Renal pelvis (tissue), 4 donors: ENCODE measurements around the gene PWWP2B. TPM values are rescaled to one million over a fixed set of nuclear protein-coding genes. Genes with fewer than 3 reads are reported as not detected.
A peak's percentile ranks its signal among the peaks of the same experiment; 100 is the strongest.
"Not testable (repeated sequence)": the region's sequence is repeated elsewhere in the genome, so short reads cannot be mapped to it uniquely, and the experiment has no call there.

ENCODE experiments used
- DNase-seq: peaks from one replicate; pipeline ENCODE4 v3.0.0-alpha.2; 2013
- polyA plus RNA-seq, 3 donors: library from polyadenylated mRNA; unstranded; fragments of 120-200 nt; gene quantifications; one replicate each; pipeline ENCODE4 v1.2.1, GENCODE V29; 2013; ENCODE audit not compliant: insufficient read length in 3 of 3

PWWP2B gene
- polyA plus RNA-seq, 3 donors, result 9.7 to 12.5 (median 12.4) TPM

DNA sequence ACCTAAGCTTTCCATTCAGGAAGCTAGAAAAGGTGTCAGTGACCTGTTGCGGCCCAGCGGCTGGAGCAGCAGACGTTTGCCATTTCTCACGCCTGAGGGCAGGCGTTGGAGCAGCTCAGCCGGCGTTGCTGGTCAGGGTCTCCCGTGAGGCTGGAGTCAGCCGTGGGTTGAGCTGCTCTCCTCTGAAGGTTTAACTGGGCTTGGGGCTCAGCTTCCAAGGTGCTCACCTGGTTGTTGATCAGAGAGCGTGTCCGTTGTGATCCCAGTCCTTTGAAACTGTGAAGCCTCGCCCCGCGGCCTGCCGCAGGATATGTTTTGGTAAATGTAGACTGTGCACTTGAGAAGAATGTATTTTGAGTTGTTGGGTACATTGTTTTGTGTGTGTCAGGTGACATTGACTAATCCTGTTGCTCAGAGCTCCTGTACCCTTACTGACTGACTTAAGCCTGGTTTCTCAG, 20.6 kb upstream of the PWWP2B start:
- DNase-seq, result no peak

DNA sequence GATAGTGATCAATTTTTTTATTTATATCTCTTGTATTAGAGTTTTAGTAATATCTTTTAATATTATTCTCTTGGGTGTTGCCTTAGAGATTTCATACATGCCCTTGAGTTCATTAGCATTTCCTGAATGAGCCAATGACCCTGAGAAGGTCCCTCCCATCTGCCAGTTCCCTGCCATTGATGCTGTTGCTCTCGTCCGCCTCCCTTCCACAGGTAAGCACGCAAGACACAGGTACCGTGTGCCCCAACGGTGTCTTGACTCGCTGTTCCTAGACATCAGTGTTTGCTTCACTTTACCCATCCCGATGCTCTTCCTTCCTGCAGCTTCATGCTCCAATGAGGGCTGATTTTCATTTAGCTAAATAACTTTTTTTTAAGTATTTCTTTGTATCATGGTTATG, 19.7 kb upstream of the PWWP2B start:
- no peak for DNase-seq

DNA sequence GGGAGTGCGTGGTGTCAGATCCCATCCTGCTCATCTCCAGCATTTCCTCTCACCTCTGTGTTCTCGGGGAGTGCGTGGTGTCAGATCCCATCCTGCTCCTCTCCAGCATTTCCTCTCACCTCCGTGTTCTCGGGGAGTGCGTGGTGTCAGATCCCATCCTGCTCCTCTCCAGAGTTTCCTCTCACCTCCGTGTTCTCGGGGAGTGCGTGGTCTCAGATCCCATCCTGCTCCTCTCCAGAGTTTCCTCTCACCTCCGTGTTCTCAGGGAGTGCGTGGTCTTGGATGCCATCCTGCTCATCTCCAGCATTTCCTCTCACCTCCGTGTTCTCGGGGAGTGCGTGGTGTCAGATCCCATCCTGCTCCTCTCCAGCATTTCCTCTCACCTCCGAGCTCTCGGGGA, 18.0 kb upstream of the PWWP2B start:
- not testable (repeated sequence) for DNase-seq

- not testable (repeated sequence) for DNase-seq
Measured at GRCh38 chr10:132380986-132381385, 16.0 kb upstream of the PWWP2B start.

DNA sequence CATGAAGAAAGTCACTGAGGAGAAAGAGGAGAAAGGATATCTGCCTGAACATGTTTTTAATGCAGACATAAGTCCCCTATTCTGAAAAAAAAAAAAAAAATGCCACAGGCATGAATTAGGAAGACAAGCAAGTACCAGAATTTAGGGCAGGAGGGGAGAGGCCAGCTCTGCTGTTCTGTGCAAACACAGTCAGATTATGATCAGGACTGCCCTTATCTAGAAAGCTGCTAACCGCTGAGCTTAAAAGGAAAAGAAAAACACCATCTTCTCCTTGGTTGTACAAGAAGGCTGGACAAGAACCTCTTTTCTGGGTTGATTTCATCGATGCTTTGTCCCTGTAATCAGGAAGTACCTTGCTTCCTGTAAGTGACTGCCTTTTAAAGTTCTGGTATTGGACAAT, 15.3 kb upstream of the PWWP2B start:
- no peak for DNase-seq

DNA sequence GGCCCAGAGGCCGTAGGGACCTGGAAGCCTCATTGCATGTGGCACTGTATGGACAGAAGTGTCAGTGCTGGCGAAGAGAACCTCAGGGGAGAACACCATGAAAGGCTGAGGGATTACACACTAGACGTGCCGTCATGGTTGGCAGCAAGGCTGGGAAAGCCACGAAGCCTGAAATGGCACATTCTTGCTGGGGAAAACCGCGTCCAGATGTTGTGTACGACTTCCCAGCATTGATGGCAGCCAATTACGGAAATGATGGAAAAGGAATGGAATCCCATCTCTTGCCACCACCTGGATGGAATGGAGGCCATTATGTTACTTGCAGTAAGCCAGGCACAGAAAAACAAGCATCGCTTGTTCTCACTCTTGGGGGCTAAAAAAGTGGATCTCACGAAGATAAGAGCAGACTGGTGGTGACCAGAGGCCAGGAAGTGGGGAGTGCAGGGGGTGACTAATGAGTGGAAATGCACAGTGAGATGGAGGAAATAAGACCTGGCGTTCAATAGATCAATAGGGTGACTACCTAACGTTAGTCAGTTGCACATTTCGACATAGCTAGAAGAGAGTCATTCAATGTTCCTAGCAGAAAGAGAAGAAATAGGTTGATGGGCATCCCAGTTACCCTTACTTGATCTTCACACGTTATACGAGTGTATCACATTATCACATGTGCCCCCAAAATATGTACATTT, 14.6 kb upstream of the PWWP2B start:
- DNase-seq, result no peak

GRCh38 chr10:132383101-132383500, 13.9 kb upstream of the PWWP2B start:
- DNase-seq, result peak; percentile 42

DNA sequence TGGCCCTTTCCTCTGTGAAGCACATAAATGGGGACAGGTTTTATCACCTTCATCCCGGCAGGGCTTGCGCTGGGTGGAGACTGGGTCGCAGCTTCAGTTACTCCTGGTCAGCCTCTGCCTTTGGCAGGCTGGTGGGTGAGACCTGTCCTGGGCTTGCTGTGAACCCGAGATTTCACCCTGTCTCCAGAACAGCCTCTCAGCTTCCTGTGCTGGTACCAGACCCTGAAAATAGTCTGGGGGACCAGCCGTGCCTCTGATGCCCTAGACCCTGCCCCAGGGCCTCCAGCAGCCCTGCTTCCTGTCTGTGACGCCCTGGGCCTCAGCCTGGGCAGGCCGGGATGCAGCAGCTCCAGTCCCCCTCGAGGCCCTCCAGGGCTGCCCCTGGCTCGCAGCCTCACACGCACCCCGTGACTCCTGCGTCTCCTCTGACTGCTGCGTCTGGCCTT, 13.2 kb upstream of the PWWP2B start:
- no peak for DNase-seq

DNA sequence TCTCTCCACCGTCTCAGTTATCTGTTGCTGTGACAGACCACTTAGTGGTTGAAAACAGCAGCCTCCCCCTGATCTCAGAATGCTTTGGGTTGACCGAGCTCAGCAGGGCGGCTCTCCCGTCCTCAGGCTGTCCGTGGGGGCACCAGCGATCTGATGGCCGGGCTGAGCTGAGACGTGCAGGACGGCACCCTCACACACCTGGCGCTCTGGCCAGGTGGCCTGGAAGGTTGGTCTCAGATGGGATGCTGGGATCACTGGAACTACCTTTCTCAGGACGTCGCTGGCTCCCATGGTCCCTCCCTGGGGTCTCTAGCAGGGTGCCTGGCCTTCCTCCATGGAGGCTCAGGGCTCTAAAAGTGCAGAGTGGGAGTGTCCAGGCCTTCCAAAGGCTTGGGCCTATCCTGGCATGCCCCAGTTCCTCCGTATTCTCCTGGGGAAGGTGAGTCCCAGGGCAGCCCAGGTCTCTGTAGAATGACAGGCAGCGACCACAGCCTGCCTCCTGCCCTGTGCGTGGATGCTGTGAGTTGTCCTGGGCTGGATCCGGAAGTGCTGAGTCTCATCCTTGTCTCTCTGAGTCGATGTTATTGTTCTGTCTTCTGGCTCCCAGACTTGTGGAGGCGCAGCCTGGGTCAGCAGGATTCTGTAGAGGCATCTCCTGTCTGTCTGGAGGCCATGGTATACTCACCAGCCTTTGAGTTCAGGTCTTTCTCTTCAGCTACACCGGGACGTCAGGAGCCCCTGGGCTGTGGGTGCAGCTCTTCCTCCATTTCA, 12.2 kb upstream of the PWWP2B start:
- no peak for DNase-seq

- no peak for DNase-seq
Measured at GRCh38 chr10:132385389-132385667, 11.7 kb upstream of the PWWP2B start.

GRCh38 chr10:132385721-132386418, 11.1 kb upstream of the PWWP2B start:
- DNase-seq, result no peak

DNA sequence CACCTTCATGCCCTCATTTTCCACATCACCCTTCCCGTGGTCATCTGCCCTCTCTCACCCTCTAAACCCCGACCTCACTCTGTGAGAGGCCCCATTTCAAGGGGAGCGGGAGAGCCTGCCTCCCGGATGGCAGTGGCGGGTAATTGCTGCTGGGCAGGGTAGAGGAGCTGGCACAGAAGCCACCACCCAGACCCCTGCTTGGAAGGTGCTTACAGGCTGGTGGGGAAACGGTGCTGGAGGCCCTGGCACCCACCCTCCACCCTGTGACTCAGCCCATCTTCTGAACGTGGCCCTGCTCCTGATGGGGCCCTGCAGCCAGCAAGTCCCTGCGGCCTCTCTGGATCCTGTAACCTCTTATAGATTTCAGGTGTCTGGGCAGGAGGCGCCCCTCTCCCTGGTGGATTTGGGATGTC, 10.6 kb upstream of the PWWP2B start:
- no peak for DNase-seq

DNA sequence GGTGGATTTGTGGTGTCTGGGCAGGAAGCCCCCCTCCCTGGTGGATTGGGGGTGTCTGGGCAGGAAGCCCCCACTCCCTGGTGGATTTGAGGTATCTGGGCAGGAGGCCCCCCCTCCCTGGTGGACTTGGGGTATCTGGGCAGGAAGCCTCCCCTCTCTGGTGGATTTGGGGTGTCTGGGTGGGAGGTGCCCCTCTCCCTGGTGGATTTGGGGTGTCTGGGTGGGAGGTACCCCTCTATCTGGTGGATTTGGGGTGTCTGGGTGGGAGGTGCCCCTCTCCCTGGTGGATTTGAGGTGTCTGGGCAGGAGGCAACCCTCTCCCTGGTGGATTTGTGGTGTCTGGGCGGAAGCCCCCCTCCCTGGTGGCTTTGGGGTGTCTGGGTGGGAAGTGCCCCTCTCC, 10.1 kb upstream of the PWWP2B start:
- DNase-seq, result not testable (repeated sequence)

GRCh38 chr10:132387764-132388210, 9.2 kb upstream of the PWWP2B start:
- DNase-seq, result peak; percentile 52

GRCh38 chr10:132388891-132389432, 8.0 kb upstream of the PWWP2B start:
- DNase-seq, result no peak

DNA sequence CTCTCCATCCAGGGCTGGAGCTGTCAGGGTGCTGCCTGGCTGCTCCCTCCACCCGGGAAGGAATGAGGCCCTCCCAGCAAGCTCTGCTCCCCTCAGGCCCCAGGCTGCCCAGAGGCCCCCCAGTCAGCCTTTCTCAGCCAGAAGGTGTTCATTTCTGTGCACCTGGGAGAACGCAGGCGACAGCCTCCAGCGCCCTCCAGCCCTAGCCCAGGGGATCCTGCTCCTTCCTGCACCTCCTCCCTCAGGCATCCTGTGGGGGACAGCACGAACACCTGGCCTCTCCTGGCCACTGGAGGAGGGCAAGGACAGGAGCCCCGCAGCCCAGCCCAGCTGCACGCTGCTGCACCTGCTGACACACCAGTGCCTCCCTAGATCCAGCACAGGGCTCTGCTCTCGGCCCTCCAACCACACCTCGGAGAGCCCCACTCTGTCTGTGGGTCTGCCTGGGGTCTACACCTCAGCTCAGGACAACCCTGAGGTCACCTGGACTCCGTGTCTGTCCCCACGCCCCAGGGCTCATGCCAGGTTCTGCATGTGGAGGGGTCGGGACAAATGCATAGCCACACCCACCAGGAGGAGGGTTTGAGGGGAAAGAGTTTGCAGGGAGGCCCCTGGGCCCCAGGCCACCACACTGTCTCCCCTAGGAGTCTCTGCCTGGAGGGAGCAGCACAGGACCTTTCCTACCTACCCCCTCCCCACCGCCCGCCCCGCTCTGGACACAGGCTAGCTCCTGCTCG, 7.4 kb upstream of the PWWP2B start:
- DNase-seq, result no peak

DNA sequence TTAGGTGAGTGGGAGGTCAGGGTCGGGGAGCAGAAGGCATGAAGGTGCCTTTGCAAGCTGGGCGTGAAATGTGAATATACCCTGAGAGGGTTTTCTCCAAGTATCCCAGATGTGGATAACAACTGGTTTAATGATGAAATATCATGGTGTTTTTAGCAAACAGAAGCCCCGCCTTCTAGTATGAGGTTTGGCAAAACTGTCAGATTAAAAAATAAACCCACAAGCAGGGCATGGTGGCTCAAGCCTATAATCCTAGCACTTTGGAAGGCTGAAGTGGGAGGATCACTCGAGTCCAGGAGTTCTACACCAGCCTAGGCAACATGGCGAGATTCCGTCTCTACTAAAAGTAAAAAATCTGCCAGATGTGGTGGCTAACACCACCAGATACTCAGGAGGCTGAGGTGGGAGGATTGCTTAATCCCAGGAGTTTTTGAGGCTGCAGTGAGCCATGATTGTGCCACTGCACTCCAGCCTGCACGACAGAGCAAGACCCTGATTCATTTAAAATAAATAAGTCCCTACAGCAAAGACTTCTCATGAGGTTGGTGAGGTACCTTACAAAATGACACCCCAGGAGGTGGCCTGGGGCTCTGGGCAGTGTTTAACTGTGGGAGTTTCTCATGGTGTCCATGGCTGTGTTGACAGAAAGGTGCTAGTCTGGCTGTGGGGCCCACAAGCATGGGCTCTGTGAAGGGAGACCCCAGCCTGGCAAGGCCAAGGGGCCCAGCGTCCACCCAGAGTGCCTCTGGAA, 6.7 kb upstream of the PWWP2B start:
- DNase-seq, result no peak

DNA sequence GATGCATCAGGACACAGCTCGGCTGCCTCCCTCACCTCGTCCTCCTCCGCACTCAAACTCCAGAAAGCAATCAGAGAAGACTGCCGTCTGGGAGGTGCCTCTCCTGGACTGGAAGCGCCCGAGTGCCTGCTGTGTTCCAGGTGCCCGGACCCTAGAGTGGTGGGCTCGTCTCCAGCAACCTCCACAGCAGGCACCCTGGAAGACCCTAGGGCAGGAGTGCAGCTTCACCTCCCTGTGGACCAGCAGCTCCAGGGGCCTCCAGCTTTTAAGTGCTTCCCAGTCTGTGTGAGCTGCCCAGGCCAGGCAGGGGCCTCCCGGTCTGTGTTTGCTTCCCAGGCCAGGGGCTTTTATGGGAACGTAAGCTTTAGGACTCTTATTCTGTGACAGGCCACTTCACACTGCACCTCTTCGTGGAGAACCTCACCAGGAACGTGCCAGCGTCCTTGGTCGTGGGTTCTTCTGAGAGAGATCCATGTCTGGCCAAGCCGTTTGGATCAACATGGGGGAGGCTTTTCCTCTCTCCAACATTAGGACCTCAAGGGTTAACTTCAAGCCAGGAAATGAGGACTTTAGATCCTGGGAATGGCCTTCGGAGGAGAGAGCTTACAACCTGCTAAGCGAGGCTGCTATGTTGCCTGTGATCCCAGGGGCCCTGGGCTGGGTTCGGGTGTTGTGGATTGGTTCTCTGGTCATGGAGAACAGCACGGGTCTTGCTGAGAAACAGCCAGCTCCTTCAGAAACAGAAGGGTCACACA, 5.9 kb upstream of the PWWP2B start:
- no peak for DNase-seq

- no peak for DNase-seq
Measured at GRCh38 chr10:132391676-132392020, 5.4 kb upstream of the PWWP2B start.

DNA sequence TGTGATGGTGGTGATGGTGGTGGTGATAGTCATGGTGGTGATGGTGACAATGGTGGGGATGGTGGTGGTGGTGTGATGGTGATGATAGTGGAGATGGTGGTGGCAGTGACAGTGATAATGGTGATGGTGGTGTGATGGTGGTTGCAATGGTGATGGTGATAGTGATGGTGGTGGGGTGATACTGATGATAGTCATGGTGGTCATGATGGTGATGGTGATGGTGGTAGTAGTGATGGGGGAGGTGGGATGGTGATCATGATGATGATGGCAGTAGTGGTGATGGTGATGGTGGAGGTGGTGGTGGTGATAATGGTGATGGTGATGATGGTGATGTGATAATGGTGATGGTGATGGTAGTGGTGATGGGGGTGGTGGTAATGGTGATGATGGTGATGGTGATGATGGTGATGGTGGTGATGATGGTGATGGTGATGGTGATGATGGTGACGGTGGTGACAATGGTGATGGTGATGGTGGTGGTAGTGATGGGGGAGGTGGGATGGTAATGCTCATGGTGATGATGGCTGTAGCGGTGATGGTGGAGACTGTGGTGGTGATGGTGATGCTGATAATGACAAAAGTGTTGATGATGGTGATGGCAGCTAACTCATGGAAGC, 4.7 kb upstream of the PWWP2B start:
- DNase-seq, result no peak
